Smooth muscle cell of the brain vasculature (primary cell): Measurements from ENCODE around the gene VEZT.
"Not testable (repeated sequence)": the region's sequence is repeated elsewhere in the genome, so short reads cannot be mapped to it uniquely, and the experiment has no call there.

Experiments used
- DNase-seq: peaks from one replicate; pipeline ENCODE4 v3.0.0-alpha.2; 2012; ENCODE audit warnings: low read depth, low spot score

VEZT gene

DNA sequence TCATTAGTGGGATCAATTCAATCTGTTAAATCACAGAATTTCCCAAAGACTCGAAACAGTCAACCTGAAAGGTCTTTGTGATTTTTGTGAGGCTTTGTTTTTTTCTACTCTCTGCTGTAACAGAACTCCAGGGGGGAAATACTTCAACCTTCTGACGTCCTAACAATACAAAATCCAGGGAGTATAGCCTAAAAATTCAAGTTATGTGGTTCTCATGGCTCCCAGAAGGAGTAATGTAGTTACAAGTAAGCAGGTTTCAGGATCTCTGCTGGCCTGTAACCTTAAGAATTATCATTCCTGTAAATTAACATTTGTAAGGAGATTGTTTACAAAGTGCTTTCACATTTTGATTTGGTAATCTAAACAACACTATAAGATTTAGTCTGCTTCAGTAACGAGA, 39.9 kb downstream of the VEZT start:
- no peak for DNase-seq

GRCh38 chr12:95258151-95258550, 40.5 kb downstream of the VEZT start:
- DNase-seq: no peak

- no peak for DNase-seq
These were observed 41.2 kb downstream of the VEZT start for GRCh38 chr12:95258803-95259202.

GRCh38 chr12:95259368-95259767, 41.8 kb downstream of the VEZT start:
- no peak for DNase-seq

- no peak for DNase-seq
These were observed 43.5 kb downstream of the VEZT start for GRCh38 chr12:95261109-95261508.

DNA sequence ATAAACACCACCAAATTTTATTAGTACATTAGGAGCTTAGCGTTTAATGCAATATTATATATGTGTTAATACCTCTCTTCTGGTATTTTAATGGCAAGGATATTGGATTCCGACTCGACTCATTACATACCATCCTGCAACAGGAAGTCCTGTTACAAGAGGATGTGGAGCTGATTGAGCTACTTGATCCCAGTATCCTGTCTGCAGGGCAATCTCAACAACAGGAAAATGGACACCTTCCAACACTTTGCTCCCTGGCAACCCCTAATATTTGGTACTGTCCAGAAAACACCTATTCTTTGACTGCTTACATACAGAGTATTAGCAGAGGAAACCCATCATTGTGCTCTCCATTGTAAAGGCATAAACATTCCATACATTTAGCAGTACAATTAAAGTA, 45.2 kb downstream of the VEZT start:
- DNase-seq: no peak

DNA sequence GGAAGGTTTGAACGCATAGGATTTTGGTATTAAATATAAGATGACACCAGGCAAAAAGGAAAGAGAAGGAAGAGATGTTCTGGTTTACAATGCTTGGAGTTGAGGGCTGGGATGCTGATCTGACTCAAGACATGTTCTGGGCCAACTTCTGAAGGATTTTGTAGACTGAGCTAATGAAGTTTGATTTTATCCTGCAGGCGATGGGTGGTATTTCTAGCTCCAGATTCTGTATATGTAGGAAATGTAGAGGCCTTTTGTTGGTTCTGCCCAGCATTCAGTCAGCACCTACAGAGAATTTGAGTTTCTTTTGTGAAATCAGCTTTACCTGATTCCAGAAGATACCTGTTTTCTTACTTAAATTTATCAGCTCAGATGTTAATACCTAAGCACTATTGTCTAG, 48.2 kb downstream of the VEZT start:
- no peak for DNase-seq

- no peak for DNase-seq
These were observed 48.6 kb downstream of the VEZT start for GRCh38 chr12:95266254-95266653.

GRCh38 chr12:95269892-95270291, 52.3 kb downstream of the VEZT start:
- DNase-seq: no peak

GRCh38 chr12:95271465-95271864, 53.9 kb downstream of the VEZT start:
- no peak for DNase-seq

DNA sequence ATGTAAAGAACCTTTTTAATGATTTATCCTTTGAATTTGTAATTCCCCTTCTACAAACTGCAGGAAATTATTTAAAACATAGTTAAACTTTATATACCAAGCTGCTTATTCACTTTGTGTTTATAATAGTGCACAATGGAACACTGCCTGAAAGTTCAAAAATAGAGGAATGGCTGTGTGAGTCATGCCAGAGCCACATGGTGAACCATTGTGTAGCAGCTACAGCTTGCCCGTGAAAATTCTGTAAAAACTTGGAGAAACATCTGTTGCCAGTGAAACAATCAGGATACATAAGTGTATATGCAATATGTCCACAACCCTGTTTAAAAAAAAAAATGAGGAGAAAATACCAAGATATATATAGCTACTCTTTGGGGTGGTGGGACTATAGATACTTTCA, 59.5 kb downstream of the VEZT start:
- DNase-seq: peak; percentile 47

DNA sequence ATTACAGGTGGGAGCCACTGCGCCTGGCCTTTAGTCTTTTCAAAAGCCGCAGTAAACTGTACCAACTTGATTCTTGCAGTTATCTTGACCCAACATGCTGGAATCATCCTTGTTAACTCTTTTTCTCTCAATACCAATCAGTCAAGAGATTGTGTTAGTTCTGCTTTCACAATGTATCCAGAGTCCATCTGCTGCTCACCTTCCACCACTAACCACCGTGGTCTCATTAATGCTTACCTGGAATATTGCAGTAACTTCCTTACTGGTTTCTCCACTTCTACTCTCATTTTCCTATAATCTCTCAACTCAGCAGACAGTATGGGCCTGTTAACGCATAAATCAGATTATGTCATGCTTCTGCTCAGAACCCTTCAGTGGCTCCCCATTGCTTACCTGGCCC, 62.2 kb downstream of the VEZT start:
- DNase-seq: no peak

DNA sequence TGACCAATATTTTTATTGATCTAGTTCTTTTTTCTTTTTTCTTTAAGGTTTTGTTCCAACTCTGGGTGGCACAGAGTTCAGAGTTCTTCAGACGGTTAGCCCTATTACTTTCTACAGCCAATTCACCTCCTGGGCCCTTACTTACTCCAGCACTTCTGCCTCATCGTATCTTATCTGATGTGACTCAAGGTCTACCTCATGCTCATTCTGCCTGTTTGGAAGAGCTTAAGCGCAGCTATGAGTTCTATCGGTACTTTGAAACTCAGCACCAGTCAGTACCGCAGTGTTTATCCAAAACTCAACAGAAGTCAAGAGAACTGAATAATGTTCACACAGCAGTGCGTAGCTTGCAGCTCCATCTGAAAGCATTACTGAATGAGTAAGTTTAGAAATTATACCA, 64.7 kb downstream of the VEZT start:
- DNase-seq: no peak

DNA sequence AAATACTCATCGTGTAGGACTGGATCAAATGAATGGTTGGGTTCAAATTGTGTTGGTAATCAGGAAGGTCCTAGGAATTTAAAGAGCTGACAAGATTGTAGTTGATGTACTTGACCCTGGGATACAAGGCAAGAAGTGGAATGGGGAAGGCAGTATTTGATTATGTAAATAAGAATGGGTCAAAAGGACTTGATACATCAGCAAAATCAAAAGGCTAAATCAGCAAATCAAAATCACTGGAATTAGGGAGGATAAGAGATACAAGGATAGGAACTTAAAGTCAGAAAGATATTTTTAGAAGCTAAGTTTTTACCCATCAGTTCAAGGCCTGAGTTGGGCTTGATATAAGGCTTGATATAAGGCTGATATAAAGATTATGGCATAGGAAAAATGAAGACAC, 65.8 kb downstream of the VEZT start:
- no peak for DNase-seq

DNA sequence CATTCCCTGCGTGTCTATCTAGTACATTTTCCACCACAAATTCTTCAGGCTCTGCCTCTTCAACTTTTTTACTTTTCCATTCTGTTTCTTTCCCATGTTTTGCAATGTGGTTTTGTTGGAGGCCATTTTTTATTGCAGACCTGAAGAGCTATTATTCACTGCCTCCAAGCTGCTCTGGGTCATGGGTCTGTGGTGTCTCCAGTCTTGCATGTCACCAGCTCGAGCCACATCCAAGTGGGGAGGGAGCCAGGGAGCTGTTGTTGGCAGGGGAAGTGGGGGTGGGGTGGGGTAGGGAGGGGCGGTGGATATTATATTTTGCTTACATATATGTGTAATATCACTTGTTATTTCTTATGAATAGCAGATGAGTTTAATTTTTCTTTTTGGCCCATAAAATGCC, 69.1 kb downstream of the VEZT start:
- no peak for DNase-seq

GRCh38 chr12:95291501-95291900, 73.9 kb downstream of the VEZT start:
- no peak for DNase-seq

DNA sequence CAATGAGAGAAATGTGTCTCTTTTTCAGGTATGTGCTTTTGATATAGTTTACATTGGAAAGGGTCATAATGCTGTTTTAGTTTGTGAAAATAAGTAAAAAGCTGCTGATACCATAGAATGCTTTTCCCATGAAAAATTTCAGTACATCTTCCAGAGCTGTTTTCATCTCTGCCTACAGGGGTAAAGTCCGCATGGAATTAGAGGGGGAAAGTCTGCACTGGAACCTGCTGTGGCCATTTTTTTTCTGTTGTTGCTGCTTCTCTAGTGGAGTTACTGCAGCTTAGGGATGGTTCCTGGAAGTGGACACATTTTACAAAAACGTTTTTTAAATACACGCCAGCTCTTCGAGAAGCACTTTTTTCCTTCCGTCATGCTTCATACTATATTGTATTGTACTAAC, 81.3 kb downstream of the VEZT start:
- DNase-seq: no peak

- no peak for DNase-seq
These were observed 82.7 kb downstream of the VEZT start for GRCh38 chr12:95300286-95300685.

GRCh38 chr12:95303476-95303875, 85.9 kb downstream of the VEZT start:
- no peak for DNase-seq

- no peak for DNase-seq
These were observed 87.1 kb downstream of the VEZT start for GRCh38 chr12:95304673-95305198.

DNA sequence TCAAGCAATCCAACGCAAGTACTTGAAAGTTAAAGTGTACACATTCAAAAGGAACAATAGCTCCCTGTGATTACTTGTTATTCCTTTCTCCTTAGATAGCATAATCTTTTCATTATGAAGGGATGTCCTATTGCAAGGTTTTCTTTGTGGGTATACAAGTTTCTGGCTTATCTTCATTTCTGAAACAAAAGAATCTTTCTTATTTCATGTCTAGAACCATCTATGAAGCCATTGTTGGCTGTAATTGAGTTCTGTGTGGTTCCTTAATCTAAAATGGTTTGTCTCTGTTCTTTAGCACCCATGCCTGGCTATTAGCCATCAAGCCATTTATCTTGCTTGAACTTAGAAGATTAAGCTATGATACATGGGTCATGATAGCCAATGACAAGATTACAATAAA, 95.0 kb downstream of the VEZT start:
- DNase-seq: no peak

DNA sequence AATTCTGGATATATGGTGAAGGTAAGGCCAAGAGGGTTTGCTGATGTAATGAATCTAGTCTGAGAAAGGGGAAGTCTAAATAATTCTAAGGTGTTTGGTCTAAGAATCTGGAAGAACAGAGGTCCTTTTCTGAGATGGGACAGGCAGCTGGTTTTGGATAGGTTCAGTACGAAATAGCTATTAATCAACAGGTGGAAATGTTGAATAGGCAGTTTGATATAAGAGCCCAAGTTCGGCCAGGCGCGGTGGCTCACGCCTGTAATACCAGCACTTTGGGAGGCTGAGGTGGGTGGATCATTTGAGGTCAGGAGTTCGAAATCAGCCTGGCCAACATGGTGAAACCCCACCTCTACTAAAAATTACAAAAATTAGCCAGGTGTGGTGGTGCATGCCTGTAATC, 97.1 kb downstream of the VEZT start:
- not testable (repeated sequence) for DNase-seq

DNA sequence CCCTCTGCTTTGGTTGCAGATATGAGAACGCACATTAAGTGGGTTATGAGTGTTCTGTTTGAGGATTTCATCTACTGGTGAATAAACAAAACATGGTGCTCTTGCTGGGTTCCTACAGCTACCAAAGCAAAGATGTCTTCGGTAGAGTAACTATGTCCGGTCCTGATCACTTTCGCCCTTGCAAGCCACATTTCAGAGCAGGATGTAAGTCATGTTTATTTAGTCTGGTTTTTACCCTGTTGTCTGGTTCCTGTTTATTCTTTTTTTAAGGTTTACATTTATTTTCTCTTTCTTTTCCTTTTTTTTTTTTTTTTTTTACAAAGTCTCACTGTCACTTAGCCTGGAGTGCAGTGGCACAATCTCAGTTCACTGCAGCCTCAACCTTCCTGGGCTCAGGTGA, 99.2 kb downstream of the VEZT start:
- peak; percentile 44 for DNase-seq

GRCh38 chr12:95318071-95318545, 100.5 kb downstream of the VEZT start:
- peak; percentile 71 for DNase-seq
